VCaP (cell line): Measurements from ENCODE around the gene PGAM4.

Experiments
- H3K27ac ChIP-seq: fragments of 450-650 bp; 2 replicates; pipeline ENCODE4 v1.5.1; 2017
- CTCF ChIP-seq: fragments of 450-650 bp; conservative IDR thresholded peaks from 2 replicates; pipeline ENCODE4 v1.5.1; 2017; ENCODE audit warnings: mild to moderate bottlenecking, moderate library complexity

PGAM4 gene

DNA sequence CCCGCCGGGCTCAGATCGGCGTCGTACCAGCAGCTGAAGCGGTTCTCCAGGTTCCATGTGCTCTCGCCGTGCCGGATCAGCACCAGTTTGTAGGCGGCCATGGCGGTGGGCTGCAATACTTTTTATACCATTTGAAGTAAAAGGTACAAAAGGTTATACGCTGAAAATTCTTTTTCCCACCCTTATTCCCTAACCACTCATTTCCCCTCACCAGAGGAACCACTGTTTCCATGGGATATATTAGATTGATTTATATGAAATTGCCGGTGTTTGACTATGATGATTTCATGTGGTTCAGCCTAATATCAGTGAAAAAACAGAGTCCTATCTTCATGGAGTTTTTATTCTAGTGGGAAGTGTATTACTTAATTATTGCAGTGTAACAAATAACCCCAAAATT, at the start of gene PGAM4:
Gene PGAM4 (minus strand): TSS at position 101 of the 400 bp plus-strand sequence. CDS start 0 bp downstream, at position 101.
- no peak for TF ChIP-seq CTCF
- H3K27ac ChIP-seq, result no peak within 1 kb of the TSS

- no peak overlapping the region for H3K27ac ChIP-seq
- no peak for TF ChIP-seq CTCF
These were observed 42.4 kb upstream of the PGAM4 start for GRCh38 chrX:78011846-78012245.

DNA sequence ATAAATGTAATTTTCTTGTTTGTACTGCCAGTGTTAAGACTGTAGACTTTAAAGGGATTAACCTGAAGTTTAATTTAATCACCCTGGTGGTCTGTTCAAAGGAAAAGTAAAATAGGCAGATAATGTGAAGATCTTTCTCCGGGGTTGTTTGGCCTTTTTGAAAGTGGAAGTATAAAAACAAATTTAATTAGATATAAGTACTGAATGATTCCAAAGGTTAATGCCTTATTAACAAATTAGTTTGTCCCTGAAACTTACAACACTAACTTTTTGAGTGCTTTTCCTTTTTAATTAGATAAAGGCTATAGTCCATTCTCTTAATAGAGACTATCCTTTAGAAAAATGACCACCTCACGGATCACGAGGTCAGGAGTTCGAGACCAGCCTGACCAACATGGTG, 10.4 kb upstream of the PGAM4 start:
- H3K27ac ChIP-seq, result no peak overlapping the region
- TF ChIP-seq CTCF, result no peak

GRCh38 chrX:77977518-77977917, 8.1 kb upstream of the PGAM4 start:
- TF ChIP-seq CTCF, result no peak
- H3K27ac ChIP-seq, result no peak overlapping the region

DNA sequence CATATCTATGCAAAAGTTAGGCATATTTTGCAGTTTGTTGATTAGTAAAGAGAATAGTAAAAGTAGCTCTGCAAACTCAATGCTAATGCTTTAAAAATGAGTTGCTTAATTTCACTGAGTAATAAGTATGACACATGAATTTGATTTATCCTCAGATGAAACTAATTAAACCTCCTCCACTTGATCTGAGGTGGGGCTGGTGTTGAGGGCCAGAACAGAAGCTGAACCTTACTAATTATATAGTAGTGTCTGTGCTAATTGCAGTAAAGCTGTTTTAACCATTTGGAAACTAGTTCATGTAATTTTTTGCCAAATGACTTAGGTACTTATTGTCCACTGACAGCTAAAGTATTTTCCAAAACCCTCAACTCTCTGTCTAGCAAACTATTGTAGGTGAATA, 7.7 kb upstream of the PGAM4 start:
- no peak overlapping the region for H3K27ac ChIP-seq
- no peak for TF ChIP-seq CTCF

DNA sequence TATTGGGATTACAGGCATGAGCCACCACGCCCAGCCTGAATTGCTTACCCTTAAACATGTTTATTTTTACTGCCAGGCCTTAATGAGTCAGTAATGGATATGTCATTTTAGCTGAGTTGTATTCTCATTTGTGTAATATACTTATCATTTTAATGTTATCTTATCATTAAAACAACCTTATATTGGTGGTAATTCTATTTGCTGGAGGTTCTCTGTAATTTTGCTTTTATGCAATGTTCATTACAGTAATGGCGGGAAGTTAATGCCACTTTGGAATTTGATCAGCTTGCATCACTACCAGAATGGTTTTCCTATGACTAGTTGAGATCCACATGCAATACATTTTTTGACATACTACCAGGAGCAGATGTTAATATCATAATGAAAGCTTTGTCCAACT, 6.3 kb upstream of the PGAM4 start:
- no peak overlapping the region for H3K27ac ChIP-seq
- TF ChIP-seq CTCF, result no peak

GRCh38 chrX:77967631-77968030, 1.8 kb downstream of the PGAM4 start:
- no peak for TF ChIP-seq CTCF
- H3K27ac ChIP-seq, result no peak overlapping the region

- TF ChIP-seq CTCF, result no peak
- no peak overlapping the region for H3K27ac ChIP-seq
These were observed 3.1 kb downstream of the PGAM4 start for GRCh38 chrX:77966361-77966760.
